CD14-positive monocyte (primary cell): ENCODE measurements around the gene CHRNE. TPM values are rescaled to one million over a fixed set of nuclear protein-coding genes. Genes with fewer than 3 reads are reported as not detected.

ENCODE experiments used
- DNase-seq, 3 donors: peaks; one replicate each; pipeline ENCODE4 v3.0.0-alpha.2; 2011 to 2022
- H2AFZ ChIP-seq: 2 replicates; pipeline ENCODE4 v1.6.0; 2012; ENCODE audit warnings: mild to moderate bottlenecking, low read depth, low read length, inconsistent platforms; ENCODE audit not compliant: insufficient read depth, poor library complexity, severe bottlenecking
- H3K27ac ChIP-seq, 2 donors: 1 replicate in 1 of 2; 2 replicates in 1 of 2; pipeline ENCODE4 v1.5.1; 2012 to 2013; ENCODE audit warnings: low read length in 2 of 2, control low read depth in 1 of 2, inconsistent platforms in 1 of 2, low read depth in 1 of 2, mild to moderate bottlenecking in 1 of 2
- H3K27me3 ChIP-seq, 2 donors: one replicate each; pipeline versions ENCODE4 v1.6.0 to v1.6.1; 2011 to 2013; ENCODE audit warnings: low read length in 2 of 2; ENCODE audit not compliant: control insufficient read depth in 2 of 2, insufficient read depth in 2 of 2
- H3K36me3 ChIP-seq, 2 donors: replicated peaks in 1 of 2; 1 replicate in 1 of 2; 2 replicates in 1 of 2; pipeline versions ENCODE4 v1.5.1 to v1.6.1; 2012 to 2013; ENCODE audit warnings: low read length in 2 of 2, control low read depth in 1 of 2, inconsistent platforms in 1 of 2, mild to moderate bottlenecking in 1 of 2; ENCODE audit not compliant: insufficient read depth in 2 of 2, control insufficient read depth in 1 of 2
- H3K4me1 ChIP-seq, 2 donors: 1 replicate in 1 of 2; 2 replicates in 1 of 2; pipeline versions ENCODE4 v1.5.1 to v1.6.1; 2012 to 2013; ENCODE audit warnings: low read length in 2 of 2, control low read depth in 1 of 2, inconsistent platforms in 1 of 2, mild to moderate bottlenecking in 1 of 2, moderate library complexity in 1 of 2; ENCODE audit not compliant: insufficient read depth in 2 of 2, control insufficient read depth in 1 of 2
- H3K4me2 ChIP-seq: replicated peaks from 2 replicates; pipeline ENCODE3; 2012; ENCODE audit warnings: low read length, moderate library complexity, mild to moderate bottlenecking; ENCODE audit not compliant: poor library complexity, severe bottlenecking; ENCODE audit errors: extremely low read depth
- H3K4me3 ChIP-seq, 3 experiments: fragments of 200-600 bp in 1 of 3; sonication (generic) in 1 of 3; replicated peaks in 1 of 3; 1 replicate in 2 of 3; 2 replicates in 1 of 3; pipeline ENCODE4 v1.5.1; 2011 to 2013; ENCODE audit warnings: low read length in 3 of 3, mild to moderate bottlenecking in 3 of 3, control low read depth in 2 of 3, low read depth in 2 of 3, inconsistent platforms in 1 of 3, moderate library complexity in 1 of 3
- H3K79me2 ChIP-seq: 2 replicates; pipeline ENCODE4 v1.6.0; 2012; ENCODE audit warnings: mild to moderate bottlenecking, control low read depth, inconsistent platforms, low read length, moderate library complexity; ENCODE audit not compliant: insufficient read depth
- H3K9ac ChIP-seq: 2 replicates; pipeline ENCODE4 v1.6.0; 2017; ENCODE audit warnings: low read length, mild to moderate bottlenecking; ENCODE audit not compliant: insufficient read depth, poor library complexity, severe bottlenecking
- H3K9me3 ChIP-seq, 2 donors: replicated peaks in 1 of 2; 1 replicate in 1 of 2; 2 replicates in 1 of 2; pipeline versions ENCODE4 v1.5.1 to v1.6.1; 2012 to 2013; ENCODE audit warnings: low read length in 2 of 2, control low read depth in 1 of 2; ENCODE audit not compliant: control insufficient read depth in 1 of 2, insufficient read depth in 1 of 2
- H4K20me1 ChIP-seq: 2 replicates; pipeline ENCODE4 v1.6.0; 2012; ENCODE audit warnings: mild to moderate bottlenecking, low read length, control low read depth, moderate library complexity; ENCODE audit not compliant: insufficient read depth
- H3K27ac Mint-ChIP-seq, 7 donors: one replicate each; pipeline ENCODE4 v1.8.0; 2020; ENCODE audit warnings: mild to moderate bottlenecking in 7 of 7, mixed read lengths in 7 of 7, moderate library complexity in 6 of 7, inconsistent platforms in 2 of 7
- H3K27me3 Mint-ChIP-seq, 3 donors: one replicate each; pipeline ENCODE4 v1.8.0; 2021 to 2022; ENCODE audit warnings: low read depth in 3 of 3, mild to moderate bottlenecking in 3 of 3, mixed read lengths in 3 of 3, moderate library complexity in 3 of 3, inconsistent platforms in 1 of 3
- H3K36me3 Mint-ChIP-seq, 2 donors: one replicate each; pipeline ENCODE4 v1.8.0; 2020; ENCODE audit warnings: mixed read lengths in 2 of 2, inconsistent platforms in 1 of 2, mild to moderate bottlenecking in 1 of 2
- H3K4me1 Mint-ChIP-seq: one replicate; pipeline ENCODE4 v1.8.0; 2020; ENCODE audit warnings: mild to moderate bottlenecking, mixed read lengths
- H3K4me3 Mint-ChIP-seq, 2 donors: one replicate each; pipeline ENCODE4 v1.8.0; 2020; ENCODE audit warnings: mild to moderate bottlenecking in 2 of 2, mixed read lengths in 2 of 2, moderate library complexity in 1 of 2
- H3K9me3 Mint-ChIP-seq, 7 donors: one replicate each; pipeline ENCODE4 v1.8.0; 2020 to 2022; ENCODE audit warnings: mixed read lengths in 7 of 7, mild to moderate bottlenecking in 6 of 7, moderate library complexity in 6 of 7, inconsistent platforms in 2 of 7
- WGBS: methylation state at CpG from one replicate; pipeline ENCODE4 v1.1.5; 2013; ENCODE audit warnings: missing lambda C conversion rate; ENCODE audit not compliant: insufficient coverage; 5-methylcytosine and 5-hydroxymethylcytosine counted together
- intact Hi-C, 2 donors: fragments of 100-400 bp; cut with micrococcal nuclease; formaldehyde crosslinking; loops; one replicate each; pipeline versions ENCODE4 v1.15.0 to v1.15.1; 2023
- polyA plus RNA-seq, 3 donors: library from polyadenylated mRNA; depleted of rRNA in 1 of 3; unstranded in 2 of 3; stranded (reverse) in 1 of 3; fragments of 300-500 nt in 2 of 3; fragments of >200 nt in 1 of 3; fragmentation: Illumina TruSeq in 2 of 3; gene quantifications; 1 replicate in 2 of 3; 2 replicates in 1 of 3; pipeline ENCODE4 v1.2.3, GENCODE V29; 2012 to 2021
- TF ChIP-seq, protein P1 (sequence below): fragments of 200-600 bp; IDR thresholded peaks from one replicate; pipeline ENCODE4 v1.8.0; 2022; ENCODE audit warnings: antibody characterized with exemption, mild to moderate bottlenecking

CHRNE gene
- polyA plus RNA-seq, 3 donors = 0.54 to 12.6 (median 2.1) TPM

DNA sequence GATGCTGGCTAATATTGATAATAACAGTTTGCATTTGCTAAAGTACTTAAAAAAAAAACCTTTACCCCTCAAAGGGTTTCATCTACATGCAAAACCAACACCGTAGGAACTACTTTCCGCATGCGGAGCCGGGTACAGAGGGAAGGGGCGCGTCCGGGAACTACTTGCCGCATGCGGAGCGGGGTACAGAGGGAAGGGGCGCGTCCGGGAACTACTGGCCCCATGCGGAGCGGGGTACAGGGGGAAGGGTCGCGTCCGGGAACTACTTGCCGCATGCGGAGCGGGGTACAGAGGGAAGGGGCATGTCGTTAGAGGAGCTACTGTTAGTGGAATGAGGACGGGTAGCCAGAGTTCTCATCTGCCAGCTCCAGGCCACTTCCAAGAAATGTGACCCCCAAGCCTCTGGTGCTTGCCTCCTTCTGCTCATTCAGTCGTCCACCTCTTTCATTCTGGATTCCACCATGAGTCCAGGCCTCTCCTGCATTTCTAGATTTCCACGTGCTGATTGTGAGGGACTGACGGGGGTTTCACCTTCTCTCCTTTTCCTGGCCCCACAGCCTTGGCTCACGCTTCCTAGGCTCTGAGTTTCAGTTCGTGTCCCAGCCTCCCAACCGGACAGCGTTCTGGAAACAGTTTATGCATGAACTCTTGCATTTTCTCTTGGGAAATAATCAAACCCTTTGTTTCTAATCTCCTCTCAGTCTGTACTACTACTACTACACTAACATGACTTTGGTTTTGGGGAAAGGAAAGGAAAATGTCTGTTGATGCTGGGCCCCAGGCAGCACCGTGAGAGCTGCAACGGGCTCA, 42.9 kb downstream of the CHRNE start:
- intact Hi-C loops = no loop called here
- peak overlapping the region in 1 of 7 donors; percentile 12 for H3K27ac Mint-ChIP-seq
- H3K4me3 Mint-ChIP-seq = no peak overlapping the region

GRCh38 chr17:4858882-4859260, 44.0 kb downstream of the CHRNE start:
- Histone ChIP-seq H3K4me1 (peaks cover 13 to 22% of the 10 kb centered on the region in 2 donors), H3K79me2 (peaks cover 38% of the 10 kb centered on the region), H3K4me3 (no peak overlapping the region), H3K27me3 (no peaks in the 10 kb centered on the region), H3K36me3 (peaks cover 19 to 42% of the 10 kb centered on the region in 2 donors), H3K9me3 (no peaks in the 10 kb centered on the region), H4K20me1 (peaks cover 49% of the 10 kb centered on the region), H2AFZ (no peak overlapping the region), H3K4me2 (peak overlapping the region; percentile 30), H3K9ac (no peak overlapping the region), H3K27ac (no peak overlapping the region)
- intact Hi-C loops = no loop called here
- WGBS = 46% methylated on average over 5 of the region's 5 CpGs
- peaks cover 2 to 4% (median 3%) of the 10 kb centered on the region in 3 donors for H3K27me3 Mint-ChIP-seq
- H3K4me1 Mint-ChIP-seq = peaks cover 19% of the 10 kb centered on the region
- TF ChIP-seq, protein P1, sequence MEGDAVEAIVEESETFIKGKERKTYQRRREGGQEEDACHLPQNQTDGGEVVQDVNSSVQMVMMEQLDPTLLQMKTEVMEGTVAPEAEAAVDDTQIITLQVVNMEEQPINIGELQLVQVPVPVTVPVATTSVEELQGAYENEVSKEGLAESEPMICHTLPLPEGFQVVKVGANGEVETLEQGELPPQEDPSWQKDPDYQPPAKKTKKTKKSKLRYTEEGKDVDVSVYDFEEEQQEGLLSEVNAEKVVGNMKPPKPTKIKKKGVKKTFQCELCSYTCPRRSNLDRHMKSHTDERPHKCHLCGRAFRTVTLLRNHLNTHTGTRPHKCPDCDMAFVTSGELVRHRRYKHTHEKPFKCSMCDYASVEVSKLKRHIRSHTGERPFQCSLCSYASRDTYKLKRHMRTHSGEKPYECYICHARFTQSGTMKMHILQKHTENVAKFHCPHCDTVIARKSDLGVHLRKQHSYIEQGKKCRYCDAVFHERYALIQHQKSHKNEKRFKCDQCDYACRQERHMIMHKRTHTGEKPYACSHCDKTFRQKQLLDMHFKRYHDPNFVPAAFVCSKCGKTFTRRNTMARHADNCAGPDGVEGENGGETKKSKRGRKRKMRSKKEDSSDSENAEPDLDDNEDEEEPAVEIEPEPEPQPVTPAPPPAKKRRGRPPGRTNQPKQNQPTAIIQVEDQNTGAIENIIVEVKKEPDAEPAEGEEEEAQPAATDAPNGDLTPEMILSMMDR = no peak
- DNase-seq = no peak
- peak overlapping the region in 1 of 7 donors; percentile 63 for H3K27ac Mint-ChIP-seq
- no peaks in the 10 kb centered on the region for H3K9me3 Mint-ChIP-seq
- no peak overlapping the region for H3K4me3 Mint-ChIP-seq
- peaks cover 44 to 54% of the 10 kb centered on the region in 2 donors for H3K36me3 Mint-ChIP-seq

More for the DNA sequence above, 42.9 kb downstream of the CHRNE start:
- TF ChIP-seq, protein P1 = no peak
- H3K4me2 ChIP-seq = no peak overlapping the region
- H3K36me3 ChIP-seq = peaks cover 15 to 32% of the 10 kb centered on the region in 2 donors
- peaks cover 34% of the 10 kb centered on the region for H3K79me2 ChIP-seq
- Mint-ChIP-seq H3K4me1 (peaks cover 19% of the 10 kb centered on the region), H3K27me3 (peaks cover 2 to 4% (median 3%) of the 10 kb centered on the region in 3 donors), H3K9me3 (peaks cover 0 to 2% (median 0%) of the 10 kb centered on the region in 7 donors), H3K36me3 (peaks cover 42 to 51% of the 10 kb centered on the region in 2 donors)
- H3K27ac ChIP-seq = no peak overlapping the region
- no peak for DNase-seq
- no peaks in the 10 kb centered on the region for H3K27me3 ChIP-seq
- peaks cover 13 to 22% of the 10 kb centered on the region in 2 donors for H3K4me1 ChIP-seq
- no peak overlapping the region for H3K9ac ChIP-seq
- no peaks in the 10 kb centered on the region for H3K9me3 ChIP-seq
- H4K20me1 ChIP-seq = peaks cover 49% of the 10 kb centered on the region
- no peak overlapping the region for H3K4me3 ChIP-seq
- 99% methylated on average over 22 of the region's 32 CpGs for WGBS
- H2AFZ ChIP-seq = no peak overlapping the region
